Measurements from ENCODE around the gene RPEL1.
"Not testable (repeated sequence)": the region's sequence is repeated elsewhere in the genome, so short reads cannot be mapped to it uniquely, and the experiment has no call there.

Gene RPEL1

GRCh38 chr10:103245587-103245986 lies at the start of gene RPEL1:
RPEL1 (plus strand) TSS chr10:103245887; CDS start chr10:103245997, 110 bp downstream.
- DNase-seq (ENCODE audit: low read depth in 2 of 2), result not testable (repeated sequence)

- no peak for DNase-seq (ENCODE audit: low read depth in 2 of 2)
Observed at GRCh38 chr10:103196516-103196915, 49.2 kb upstream of the RPEL1 start.

DNA sequence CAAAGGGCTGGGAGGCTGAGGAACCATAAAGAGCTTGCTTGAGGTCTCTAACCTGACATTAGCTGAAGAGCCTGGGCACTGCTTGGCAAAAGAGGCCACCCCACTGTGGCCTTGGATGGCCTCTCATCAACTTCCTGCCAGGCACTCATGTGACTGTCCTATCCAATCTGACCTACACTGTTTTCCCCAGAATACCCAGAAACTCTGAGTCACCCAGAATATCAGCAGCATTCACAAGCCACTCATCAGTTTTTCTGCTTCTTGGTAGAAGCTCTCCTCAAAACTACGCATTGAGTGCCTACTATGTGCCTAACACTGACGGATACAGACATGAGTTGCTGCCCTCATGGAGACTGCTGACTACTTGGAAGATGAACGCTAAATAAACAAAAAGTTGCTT lies 48.5 kb upstream of the RPEL1 start:
- no peak for DNase-seq (ENCODE audit: low read depth in 2 of 2)

GRCh38 chr10:103197903-103198302 lies 47.8 kb upstream of the RPEL1 start:
- DNase-seq (ENCODE audit: low read depth in 2 of 2), result no peak

DNA sequence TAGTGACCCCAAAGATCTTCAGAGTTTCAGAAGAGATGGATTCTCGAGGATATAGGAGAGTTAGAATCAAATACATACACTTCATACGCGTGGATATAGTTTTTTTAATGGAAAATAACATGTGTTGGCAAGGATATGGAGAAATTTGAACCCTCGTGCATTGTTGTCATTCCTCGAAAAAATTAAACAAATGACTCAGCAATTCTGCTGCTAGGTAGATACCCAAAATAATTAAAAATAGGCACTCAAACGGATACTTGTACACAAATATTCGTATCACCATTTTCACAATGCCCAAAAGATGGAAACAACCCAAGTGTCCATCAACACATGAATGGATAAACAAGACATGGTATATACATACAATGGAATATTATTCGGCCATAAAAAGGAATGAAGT lies 47.0 kb upstream of the RPEL1 start:
- DNase-seq (ENCODE audit: low read depth in 2 of 2), result no peak

- DNase-seq (ENCODE audit: low read depth in 2 of 2), result no peak
Observed at GRCh38 chr10:103199488-103199887, 46.2 kb upstream of the RPEL1 start.

- DNase-seq (ENCODE audit: low read depth in 2 of 2), result no peak
Observed at GRCh38 chr10:103202319-103202718, 43.4 kb upstream of the RPEL1 start.

DNA sequence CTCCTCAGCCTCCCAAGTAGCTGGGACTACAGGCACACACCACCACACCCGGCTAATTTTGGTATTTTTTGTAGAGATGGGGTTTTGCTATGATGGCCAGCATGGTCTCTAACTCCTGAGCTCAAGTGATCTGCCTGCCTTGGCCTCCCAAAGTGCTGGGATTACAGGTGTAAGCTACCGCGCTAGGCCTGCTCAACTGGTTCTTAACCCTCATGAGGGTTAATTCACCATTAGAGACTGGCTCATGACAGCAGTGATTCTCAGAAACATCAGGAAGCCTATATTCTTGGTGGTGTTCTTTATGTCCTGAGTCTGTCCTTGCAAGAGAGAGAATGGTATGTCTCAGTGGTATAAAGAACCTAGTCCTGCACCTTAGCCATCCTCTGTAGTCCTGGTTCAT lies 42.2 kb upstream of the RPEL1 start:
- no peak for DNase-seq (ENCODE audit: low read depth in 2 of 2)

- no peak for DNase-seq (ENCODE audit: low read depth in 2 of 2)
Observed at GRCh38 chr10:103204353-103205255, 41.1 kb upstream of the RPEL1 start.

DNA sequence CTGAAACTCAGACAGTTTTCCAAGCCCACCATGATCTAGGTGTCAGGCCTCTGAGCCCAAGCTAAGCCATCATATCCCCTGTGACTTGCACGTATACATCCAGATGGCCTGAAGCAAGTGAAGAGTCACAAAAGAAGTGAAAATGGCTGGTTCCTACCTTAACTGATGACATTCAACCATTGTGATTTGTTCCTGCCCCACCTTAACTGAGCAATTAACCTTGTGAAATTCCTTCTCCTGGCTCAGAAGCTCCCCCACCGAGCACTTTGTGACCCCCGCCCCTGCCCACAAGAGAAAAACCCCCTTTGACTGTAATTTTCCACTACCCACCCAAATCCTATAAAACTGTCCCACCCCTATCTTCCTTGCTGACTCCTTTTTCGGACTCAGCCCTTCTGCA lies 40.3 kb upstream of the RPEL1 start:
- DNase-seq (ENCODE audit: low read depth in 2 of 2), result not testable (repeated sequence)

DNA sequence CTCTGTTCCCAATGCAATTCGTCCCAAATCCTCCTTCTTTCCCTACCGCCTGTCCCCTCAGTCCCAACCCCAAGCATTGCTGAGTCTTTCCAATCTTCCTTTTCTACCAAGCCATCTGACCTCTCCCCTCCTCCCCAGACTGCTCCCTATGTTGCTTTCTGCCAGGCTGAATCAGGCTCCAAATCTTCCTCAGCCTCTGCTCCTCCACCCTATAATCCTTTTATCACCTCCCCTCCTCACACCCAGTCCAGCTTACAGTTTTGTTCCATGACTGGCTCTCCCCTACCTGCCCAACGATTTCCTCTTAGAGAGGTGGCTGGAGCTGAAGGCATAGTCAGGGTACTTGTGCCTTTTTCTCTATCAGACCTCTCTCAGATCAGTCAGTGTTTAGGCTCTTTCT lies 39.0 kb upstream of the RPEL1 start:
- not testable (repeated sequence) for DNase-seq (ENCODE audit: low read depth in 2 of 2)

GRCh38 chr10:103207141-103207540 lies 38.5 kb upstream of the RPEL1 start:
- DNase-seq (ENCODE audit: low read depth in 2 of 2), result no peak

- not testable (repeated sequence) for DNase-seq (ENCODE audit: low read depth in 2 of 2)
Observed at GRCh38 chr10:103207643-103208042, 38.0 kb upstream of the RPEL1 start.

DNA sequence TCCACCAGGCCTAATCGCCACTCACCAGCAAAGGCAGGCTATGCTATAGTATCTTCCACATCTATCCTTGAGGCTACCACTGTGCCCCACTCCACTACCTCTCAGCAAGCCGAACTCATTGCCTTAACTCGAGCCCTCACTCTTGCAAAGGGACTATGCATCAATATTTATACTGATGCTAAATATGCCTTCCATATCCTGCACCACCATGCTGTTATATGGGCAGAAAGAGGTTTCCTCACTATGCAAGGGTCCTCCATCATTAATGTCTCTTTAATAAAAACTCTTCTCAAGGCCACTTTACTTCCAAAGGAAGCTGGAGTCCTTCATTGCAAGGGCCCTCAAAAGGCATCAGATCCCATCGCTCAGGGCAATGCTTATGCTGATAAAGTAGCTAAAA lies 35.4 kb upstream of the RPEL1 start:
- DNase-seq (ENCODE audit: low read depth in 2 of 2), result not testable (repeated sequence)

- DNase-seq (ENCODE audit: low read depth in 2 of 2), result no peak
Observed at GRCh38 chr10:103215601-103216000, 30.1 kb upstream of the RPEL1 start.

DNA sequence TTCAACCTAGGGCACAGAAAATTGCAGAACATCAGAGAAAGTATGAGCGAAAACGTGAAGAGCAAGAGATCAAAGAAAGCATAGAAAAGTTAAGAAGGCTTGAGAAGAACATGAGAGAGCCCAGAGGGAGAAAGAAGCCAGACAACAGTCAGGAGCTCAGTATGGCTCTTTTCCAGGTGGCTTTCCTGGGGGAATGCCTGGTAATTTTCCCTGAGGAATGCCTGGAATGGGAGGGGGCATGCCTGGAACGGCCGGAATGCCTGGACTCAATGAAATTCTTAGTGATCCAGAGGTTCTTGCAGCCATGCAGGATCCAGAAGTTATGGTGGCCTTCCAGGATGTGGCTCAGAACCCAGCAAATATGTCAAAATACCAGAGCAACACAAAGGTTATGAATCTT lies 29.3 kb upstream of the RPEL1 start:
- not testable (repeated sequence) for DNase-seq (ENCODE audit: low read depth in 2 of 2)

DNA sequence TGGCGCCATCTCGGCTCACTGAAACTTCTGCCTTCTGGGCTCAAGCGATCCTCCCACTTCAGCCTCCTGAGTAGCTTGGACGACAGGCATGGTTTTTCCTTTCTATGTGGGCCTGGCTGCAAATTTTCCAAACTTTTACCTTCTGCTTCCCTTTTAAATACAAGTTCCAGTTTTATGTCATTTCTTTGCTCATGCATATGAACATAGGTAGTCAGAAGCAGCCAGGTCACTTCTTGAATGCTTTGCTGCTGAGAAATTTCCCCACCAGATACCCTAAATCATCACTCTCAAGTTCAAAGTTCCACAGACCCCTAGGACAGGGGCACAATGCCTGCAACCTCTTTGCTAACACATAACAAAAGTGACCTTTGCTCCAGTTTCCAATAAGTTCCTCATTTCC lies 21.6 kb upstream of the RPEL1 start:
- DNase-seq (ENCODE audit: low read depth in 2 of 2), result no peak

- DNase-seq (ENCODE audit: low read depth in 2 of 2), result not testable (repeated sequence)
Observed at GRCh38 chr10:103224721-103225120, 21.0 kb upstream of the RPEL1 start.

GRCh38 chr10:103225939-103226338 lies 19.7 kb upstream of the RPEL1 start:
- DNase-seq (ENCODE audit: low read depth in 2 of 2), result no peak

DNA sequence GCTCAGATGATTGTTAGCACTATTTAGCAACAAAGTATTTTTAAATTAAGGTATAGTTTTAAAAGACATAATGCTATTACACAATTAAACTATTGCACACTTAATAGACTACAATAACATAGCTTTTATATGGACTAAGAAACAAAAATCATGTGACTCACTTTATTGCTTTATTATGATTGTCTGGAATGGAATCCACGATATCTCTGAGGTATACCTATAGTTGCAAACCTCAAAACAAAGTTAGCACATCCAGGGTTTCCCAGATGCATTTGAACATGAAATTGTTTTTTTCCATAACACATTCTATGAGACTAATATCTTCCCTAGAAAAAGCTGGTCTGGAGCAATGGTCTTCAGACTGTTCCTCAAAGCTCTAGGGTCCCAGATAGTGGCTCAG lies 18.3 kb upstream of the RPEL1 start:
- no peak for DNase-seq (ENCODE audit: low read depth in 2 of 2)

DNA sequence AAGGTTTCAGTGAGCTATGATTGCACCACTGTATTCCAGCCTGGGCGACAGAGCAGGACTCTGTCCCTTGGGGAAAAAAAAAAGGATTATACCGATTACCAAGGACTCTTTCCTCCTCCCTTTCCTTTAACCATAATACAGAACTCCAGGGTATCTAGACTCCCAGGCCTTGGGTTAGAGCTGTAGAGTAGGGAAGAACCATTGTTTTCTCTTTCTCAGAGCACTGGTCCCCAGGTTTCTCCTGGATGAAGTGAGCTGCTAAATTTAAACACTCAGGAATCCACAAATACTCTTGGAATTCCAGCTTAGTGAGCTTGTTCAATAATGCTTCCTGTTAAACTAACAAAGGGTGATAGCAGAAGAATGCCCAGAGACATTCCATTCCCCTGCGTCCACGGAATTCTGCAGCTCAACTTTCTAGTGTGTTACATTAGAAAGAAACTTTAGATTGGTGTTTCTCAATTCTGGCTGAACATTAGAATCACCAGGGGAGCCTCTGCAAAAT lies 14.6 kb upstream of the RPEL1 start:
- DNase-seq (ENCODE audit: low read depth in 2 of 2), result no peak

GRCh38 chr10:103232131-103232673 lies 13.5 kb upstream of the RPEL1 start:
- no peak for DNase-seq (ENCODE audit: low read depth in 2 of 2)

Measured in stimulated activated CD8-positive, alpha-beta memory T cell treated with anti-CD3 and anti-CD28 coated beads, Interleukin-7, amount 100 ng/mL, for 4 hours (primary cell).